HG02610 (cell line): Measurements from ENCODE around the gene HPCAL1.
"Not testable (repeated sequence)": the region's sequence is repeated elsewhere in the genome, so short reads cannot be mapped to it uniquely, and the experiment has no call there.

Source experiments
- ATAC-seq: cut with Tn5 transposase; IDR thresholded peaks from one replicate; pipeline ENCODE4 v1.9.1; 2021; ENCODE audit warnings: mild to moderate bottlenecking, moderate library complexity; ENCODE audit not compliant: unreplicated experiment

Gene HPCAL1

DNA sequence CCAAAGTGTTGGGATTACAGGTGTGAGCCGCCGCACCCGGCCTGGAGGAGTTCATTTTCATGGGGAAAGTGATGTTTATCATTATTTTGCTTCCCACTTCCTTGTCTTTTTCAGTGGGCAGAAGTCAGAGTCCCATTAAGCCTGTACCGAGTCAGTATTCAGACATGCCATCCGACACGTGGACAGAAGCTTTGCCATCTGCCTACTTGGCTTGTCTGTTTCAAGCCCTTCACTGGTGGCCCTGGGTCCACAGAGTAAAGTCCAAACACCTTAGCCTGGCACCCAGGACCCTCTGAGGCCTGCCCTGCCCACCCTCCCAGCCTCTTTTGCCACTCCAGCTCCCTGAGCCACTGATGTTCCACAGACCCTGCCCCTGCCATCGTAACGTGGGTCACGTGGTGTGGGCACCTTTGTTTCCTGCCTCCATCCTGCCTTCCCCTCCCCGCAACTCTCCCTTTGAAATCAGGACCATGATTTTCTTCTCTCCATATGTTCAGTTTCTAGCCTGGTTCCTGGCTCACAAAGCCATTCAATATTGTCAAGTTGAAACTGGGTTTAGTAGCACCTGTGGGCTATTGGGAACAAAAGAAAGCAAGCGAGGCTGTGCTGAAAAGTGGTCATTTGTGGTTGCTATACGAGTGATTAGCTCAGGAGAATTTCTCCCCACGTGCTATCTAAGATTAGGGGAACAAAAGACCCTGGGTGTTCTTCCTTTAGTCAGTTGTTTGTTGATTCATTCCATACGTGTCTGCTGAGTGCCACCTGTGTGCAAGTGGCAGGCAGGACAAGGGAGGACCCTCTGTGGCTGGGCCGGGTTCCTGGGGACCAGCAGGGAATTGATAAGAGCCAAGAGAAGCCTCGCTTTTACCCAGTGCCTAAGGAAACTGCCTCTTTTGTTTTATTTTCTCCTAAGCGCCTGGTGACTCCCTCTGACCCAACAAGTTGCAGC, 150.5 kb downstream of the HPCAL1 start:
- no peak for ATAC-seq

DNA sequence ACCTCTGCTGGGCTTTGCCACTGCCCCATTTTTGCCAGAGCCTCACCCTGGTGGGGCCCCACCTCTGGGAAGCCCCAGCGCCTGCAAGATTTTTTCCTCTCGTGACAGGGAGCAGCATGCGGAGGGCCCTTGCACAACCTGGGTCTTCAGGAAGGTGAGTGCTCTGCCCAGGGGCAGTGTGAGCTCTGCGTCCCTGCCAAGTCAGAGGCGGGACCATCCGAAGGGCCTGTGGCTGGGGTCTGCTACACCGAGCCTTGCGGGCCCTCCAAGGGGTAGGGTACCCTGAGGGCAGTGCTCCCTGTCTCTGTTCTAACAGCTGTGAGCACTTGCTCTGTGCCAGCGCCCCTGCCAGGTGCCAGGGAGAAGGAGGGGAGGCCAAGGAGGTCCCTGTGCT, 151.2 kb downstream of the HPCAL1 start:
- ATAC-seq: no peak

DNA sequence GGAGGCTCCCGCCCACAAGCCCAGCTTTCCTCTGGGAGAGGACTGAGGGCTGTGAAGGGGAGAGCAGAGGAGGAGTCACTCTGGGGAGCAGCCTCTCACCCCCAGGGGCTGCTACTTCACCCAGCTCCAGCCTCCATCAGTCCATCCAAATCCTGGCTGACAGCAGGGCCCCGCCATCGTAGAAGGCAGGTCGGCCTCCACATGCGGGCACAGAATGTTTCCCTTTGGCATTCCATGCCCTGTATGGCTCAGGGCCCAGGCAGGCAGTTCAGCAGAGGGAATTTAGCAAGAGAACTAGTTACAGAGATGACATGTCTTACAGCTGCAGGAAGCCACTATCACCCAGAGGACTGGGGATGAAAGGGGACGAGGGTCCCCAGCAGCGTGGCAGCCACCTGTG, 151.8 kb downstream of the HPCAL1 start:
- ATAC-seq: no peak

DNA sequence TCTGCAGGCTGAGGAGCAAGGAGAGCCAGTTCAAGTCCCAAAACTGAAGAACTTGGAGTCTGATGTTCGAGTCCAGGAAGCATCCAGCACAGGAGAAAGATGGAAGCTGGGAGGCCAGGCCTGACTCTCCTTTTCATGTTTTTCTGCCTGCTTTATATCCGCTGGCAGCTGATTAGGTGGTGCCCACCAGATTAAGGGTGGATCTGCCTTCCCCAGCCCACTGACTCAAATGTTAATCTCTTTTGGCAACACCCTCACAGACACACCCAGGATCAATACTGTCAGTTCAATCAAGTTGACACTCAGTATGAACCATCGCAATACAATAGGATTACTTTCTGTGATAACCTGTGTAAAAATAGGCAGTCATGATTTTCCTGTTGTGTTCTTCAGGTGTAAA, 154.5 kb downstream of the HPCAL1 start:
- ATAC-seq: not testable (repeated sequence)

DNA sequence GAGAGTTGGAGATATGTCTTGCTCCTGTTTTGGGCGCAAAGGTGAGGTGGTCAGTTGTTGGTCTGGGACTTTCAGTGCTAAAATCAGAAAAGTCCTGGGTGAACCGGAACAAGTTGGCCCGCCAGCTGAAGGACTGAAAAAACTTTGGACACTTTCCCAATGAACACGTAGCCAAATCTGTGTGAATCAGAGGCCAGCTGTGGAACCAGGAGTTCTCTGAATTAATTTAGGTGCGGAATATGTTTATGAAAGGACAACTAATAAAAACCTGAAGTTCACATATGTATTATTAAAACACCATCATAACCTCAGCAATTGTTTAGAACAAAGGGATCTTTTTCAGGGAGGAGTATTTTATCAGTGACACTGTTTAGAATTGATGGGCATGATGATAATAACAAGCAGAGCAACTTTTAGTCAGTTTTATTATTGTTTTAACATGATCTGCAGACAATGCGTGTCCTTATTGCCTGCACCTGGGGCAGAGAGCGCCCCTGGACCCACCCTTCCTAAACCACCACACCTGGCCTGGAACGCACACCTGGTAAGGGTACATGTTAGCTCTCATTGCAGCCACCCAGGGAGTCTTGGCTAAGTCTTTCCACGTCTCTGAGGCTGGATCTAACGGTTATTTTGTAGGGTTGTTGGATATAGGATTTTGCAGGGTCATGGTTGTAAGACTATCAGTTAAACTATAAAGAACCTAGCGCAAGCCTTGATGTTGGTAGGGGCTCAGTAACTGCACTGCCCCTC, 155.3 kb downstream of the HPCAL1 start:
- no peak for ATAC-seq

DNA sequence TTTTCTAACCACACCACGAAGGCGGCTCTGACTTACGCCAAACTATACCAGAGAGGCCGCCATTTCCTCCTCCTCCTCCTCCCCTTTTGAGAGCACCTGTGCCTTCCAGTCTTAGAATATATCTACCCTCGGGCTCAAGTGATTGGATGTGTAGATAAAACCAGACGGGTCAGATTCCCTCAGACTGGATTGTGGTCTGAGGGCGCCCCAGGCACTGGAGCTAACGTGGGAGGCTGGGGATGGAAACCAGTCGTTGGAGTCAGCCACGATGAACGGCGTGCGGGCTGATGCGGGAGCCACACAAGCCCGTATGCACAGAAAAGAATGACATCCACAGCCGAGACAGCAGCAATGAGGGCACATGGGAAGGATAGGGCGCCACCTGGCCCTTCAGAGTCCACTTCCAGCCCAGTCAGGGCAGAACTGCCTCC, 157.7 kb downstream of the HPCAL1 start:
- ATAC-seq: no peak

DNA sequence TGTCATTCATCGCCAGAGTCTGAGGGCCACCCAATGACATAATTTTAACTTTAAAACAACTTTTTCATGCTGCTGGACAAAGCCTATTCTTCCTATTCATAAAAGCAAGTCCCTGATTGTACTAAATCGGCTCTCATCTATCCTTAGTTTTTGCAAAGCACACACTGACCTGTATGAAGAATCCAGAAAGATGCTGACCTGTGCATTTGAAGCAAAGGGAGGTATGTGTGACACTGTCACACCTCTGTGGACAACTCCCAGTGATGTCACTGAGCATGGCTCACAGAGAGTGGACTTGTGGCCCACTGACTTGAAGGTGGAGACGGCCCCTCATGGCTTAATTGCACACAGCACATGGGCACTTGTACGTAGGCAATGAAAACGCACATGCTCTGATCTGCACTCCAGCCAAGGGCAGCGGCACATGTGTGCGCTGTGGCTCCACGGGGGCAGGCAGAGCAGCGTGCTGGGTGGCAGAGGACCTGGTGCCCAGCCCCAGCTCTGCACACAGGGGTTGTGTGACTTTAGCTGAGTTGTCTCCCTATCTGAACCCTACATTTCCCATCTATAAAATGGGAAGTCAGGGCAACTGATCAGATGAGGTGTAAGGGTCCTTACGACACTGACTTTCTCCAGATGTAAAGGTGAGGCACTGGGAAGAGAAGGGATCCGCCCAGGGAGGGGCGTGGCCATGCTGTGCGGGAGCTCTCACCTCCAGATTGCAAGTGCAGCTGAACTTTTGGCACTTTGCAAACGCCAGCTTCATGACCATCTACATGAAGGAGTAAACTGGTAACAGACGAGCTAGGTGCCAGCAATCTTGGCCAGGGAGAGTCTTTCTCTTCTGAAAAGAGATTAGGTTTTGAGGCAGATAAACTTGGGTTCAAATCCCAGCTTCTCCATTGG, 159.7 kb downstream of the HPCAL1 start:
- no peak for ATAC-seq

DNA sequence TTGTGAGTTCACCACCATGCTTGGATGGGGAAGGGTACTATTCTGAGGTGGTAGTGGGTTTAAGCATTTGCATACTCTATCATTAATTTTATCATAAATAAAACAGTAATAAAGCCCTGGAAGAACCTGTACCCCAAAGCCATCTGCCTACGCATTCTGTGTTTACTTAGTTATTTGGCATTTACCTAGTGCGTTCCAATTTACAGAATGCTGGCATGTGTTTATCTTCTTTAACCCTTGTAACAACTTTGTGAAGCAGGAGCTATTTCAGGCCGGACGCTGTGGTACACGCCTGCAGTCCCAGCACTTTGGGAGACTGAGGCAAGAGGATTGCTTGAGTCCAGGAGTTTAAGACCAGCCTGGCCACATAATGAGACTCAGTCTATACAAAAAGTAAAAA, 163.2 kb downstream of the HPCAL1 start:
- no peak for ATAC-seq

DNA sequence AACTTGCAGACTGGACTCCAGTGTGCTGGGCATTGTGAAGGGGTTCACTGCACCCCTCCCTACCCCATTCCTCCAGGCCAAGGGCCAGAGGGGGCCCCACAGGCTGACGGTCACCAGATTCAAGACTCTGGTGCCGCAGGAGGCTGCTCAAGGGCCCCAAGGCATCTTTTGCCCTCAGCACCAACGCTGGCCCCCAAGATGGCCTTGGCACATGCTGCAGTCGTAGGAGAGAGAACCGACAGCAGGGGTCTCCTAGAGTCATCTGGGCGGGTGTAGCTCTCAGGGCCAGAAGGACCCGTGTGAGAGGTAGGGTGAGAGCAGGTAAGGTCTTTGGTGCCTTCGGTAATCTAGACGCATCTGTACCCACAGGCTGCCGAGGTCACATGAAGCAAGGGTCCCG, 164.1 kb downstream of the HPCAL1 start:
- no peak for ATAC-seq

DNA sequence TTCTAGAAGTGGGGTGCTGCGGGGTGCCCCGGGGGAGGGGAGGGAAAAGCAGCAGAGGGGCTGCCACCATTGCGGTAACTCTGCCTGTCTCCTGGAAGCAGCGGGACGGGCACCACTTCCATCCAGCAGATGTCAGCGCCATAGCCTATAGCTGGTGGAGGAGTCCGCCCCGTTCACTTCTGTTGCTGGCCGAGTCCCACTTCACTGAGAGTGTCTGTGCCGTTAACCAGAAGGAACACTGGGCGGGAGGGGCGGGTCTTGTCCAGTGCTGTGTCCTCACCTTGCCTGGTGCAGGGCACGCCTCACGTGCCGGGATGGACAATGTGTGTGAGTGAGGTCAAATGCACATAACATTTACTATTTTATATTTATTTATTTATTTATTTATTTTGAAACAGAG, 164.7 kb downstream of the HPCAL1 start:
- ATAC-seq: no peak

DNA sequence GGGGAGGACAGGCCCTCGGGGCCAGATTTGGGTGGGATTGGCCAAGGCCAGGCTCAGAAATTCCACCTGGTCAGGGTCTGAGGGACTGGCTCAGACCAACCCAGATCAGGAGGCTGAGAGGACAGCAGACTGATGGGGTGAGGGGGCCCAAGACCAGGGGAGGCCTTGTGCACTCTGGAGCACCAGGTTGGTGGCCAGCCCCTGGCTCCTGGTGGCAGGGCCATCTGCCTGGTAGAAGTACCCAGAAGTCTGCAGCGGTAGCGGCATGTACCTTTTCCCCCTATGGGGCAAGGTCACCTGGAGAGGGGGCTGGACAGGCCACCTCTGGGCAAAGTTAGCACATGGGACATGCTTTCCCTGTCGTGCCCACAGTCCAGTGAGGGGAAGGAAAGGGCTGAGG, 166.6 kb downstream of the HPCAL1 start:
- ATAC-seq: no peak

DNA sequence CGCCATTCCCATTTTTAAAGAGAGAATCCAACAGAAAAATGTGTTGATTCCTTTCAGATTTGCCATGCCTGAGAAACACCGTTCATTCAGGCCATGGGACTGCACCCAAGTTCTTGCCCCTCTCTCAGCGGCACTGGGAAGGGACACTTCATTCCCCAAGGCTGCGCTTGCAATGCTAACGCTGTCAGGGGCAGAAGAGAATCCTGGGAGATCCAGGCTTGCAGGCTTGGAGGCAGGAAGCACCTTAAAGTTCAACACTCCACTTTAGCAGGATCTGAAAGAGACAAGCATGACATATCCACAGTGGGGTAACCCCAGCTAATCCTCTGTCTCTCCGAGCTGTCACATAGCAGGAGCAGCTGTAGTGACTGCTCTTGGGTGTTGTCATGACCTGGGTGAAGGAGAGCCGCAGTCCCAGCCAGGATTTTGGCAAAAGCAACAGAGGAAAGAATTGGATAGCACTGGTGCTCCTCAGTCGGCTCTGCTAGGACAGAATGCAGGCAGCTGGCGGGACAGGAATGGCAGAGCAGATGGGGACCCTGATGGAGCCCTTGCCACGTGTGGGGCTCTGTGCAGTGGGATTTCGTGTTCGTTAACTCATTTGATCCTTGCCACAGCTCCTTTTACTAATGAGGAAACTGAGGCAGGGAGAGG, 167.4 kb downstream of the HPCAL1 start:
- ATAC-seq: no peak

DNA sequence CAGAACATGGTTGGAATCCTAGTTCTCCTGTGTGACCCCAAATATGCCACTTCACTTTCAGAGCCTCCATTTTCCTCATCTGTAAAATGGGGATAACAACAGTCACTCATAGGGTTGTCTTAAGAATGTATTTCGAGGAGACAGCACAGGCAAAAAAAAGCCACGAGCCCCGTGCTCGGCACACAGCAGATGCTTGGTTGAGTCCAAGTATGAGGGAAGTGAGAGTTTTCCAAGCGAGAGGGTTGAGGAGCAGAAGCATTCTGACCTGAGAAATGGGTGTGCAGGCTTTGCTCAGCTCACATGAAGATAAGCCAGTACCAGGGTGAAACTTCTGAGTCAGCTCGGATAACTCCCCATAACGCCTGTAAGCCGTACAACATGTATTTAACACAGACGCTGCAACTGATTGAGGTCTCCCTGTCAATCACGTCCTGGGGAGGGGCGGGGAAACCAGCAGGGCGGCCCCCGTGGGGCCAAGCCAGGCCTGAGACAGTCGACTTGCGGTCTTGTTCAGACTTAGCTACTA, 168.4 kb downstream of the HPCAL1 start:
- ATAC-seq: no peak

DNA sequence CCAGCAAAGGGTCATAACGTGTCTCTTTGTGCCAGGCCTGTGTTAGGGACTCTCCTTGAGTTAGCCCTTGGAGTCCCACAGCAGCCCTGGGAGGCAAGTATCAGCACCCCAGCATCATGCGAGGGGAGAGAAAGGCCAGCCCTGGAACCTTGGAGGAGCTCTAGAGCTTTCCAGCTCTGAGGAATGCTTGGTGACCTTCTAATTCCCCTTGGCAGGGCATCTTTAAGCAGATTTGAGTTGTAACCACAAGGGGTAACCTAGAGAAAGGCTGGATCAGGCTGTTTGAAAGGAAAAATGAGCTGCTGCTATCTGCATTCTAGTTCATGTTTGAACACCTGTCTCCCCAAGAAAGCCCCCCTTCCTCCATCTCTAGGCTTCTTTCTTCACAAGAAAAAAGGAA, 169.3 kb downstream of the HPCAL1 start:
- ATAC-seq: no peak

DNA sequence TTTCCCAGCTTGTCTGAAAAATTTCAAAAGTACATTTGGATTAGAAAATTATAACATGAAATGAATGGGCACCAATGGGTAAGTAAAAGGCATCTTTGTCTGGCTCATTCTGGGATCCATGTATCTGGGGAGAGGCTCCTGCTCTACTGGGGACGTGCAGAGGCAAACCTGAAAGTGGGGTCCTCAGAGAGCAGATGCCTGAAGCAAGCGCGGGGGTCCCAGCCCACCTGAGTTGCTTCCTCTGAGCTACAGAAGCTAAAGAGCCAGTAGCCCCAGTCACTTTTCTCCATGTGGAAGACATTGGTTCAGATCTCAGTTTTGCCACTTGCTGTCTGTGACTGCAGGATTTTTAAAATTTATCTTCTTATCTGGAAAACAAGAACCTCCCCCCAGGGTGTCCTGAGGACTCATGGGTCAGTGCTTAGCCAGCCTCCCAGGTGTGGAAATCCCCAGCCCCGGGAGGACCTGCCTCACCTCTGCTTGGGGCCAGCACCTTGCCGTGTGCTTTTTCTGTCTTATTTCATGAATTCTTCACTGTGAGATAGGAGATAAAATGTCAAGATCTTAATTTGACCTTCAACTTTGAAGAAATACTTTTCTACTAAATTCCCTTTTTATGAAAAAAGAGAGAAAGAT, 170.5 kb downstream of the HPCAL1 start:
- ATAC-seq: no peak

DNA sequence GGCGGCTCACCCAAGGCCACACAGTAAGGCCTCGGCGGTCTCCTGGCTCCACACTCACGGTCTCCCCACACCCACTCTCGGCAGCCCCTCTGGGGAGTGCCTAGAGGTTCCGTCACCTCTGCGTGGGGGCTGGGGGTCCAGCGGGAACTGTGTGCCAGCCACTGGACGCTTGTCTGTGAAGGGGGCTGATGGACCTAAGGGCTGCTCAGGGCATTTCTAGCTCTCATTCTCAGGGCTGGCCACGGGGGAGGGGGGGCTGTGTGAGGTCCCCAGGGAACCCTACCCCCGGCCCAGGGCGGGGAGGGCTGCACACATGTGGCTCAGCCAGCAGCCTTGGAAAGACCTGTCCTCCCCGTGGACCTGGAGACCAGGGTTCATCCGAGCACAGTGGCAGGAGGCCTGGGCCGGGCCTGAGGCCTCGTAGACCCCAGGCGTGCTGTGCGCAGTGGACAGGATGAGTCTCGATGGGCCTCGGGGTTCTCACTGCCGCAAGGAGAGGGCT, 172.6 kb downstream of the HPCAL1 start:
- ATAC-seq: no peak

DNA sequence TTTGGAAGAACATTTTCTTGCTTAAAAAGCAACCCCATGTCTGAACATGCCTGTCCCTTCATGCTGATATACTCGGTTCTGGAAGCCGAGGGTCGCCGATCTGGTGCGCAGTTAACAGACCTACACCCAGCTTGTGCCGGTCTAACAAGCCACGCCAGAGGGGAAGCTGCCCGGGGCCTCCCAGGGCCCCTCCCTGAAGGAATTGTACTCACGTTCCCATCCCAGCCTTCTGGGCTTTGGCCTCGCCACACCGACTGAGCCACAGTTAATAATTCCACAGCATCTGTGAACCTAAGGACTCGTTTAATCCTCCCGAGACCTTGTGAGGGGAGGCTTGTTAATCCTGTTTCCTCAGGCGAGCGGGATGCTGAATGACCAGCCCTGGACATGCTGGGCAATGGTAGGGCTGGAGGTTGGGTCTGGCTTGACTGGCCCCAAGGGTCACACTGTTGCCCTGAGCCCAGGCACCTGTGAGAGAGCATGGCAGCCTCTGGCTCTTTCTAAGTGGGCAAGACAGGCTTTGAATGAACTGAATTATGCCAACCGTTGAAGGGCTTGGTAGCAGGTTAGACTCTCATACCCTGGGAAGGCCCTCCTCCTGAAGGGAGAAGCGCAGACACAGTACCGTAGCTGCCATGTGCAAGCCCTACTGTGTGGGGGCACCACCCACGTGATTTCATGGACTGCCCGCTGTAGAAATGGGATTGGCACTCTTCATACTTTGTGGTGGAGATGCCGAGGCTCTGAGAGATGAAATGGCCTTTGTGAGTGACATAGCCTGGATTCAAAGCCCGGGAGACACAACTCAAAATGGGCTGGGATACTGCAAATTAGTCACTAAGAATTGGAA, 173.3 kb downstream of the HPCAL1 start:
- no peak for ATAC-seq

DNA sequence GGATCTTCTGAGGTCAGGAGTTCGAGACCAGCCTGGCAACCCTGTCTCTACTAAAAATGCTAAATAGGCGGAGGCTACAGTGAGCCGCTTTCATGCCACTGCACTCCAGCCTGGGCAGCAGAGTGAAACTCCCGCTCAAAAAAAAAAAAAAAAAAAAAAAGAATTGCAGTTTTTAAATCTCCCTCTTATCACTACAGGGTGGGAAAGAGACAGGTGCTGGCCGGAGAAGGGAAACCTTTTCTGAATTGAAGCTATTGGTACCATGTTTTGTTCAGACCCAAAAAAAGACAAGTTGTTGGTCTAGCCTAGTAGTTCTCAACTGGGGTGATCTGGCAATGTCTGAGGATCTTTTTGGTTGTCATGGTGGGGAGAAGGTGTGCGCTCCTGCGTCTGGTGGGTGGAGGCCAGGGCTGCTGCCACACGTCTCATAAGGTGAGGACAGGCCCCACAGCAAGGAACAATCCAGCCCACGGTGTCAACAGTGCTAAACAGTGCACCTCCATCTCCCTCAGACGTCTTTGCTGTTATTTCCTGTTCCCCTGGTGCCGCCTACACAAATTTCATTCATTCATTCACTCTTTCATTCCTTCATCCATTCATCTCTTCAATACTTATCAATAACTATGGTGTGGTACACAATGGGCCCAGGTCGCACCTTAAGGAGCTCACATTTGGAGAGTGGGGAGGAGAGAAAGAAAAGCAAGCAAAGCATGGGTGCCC, 174.2 kb downstream of the HPCAL1 start:
- ATAC-seq: no peak
